H1 (cell line): ENCODE data around the gene SHTN1. TPM values are rescaled to one million over a fixed set of nuclear protein-coding genes. Genes with fewer than 3 reads are reported as not detected.

Experiments
- CTCF ChIA-PET: fragments of 300-600 bp; sonication (Branson Sonifier 250); formaldehyde crosslinking; loops from one replicate; lab custom pipeline; 2021; ENCODE audit not compliant: partially characterized antibody; lab: Charles Lee
- POLR2A ChIA-PET: fragments of 300-600 bp; sonication (Branson Sonifier 250); formaldehyde crosslinking; loops from one replicate; lab custom pipeline; 2021; ENCODE audit warnings: inconsistent platforms; ENCODE audit not compliant: partially characterized antibody; lab: Charles Lee
- DNase-seq, 2 experiments: peaks; one replicate each; pipeline versions ENCODE4 v3.0.0 to v3.0.0-alpha.2; 2010 to 2022; ENCODE audit warnings: low spot score in 2 of 2, low read depth in 1 of 2, mixed read lengths in 1 of 2
- FAIRE-seq: peaks from 2 replicates; lab custom pipeline; 2011; peaks lifted over from hg19 to GRCh38; lab: Jason Lieb, UNC
- H2AFZ ChIP-seq: 2 replicates; pipeline ENCODE4 v1.8.1; 2012; ENCODE audit warnings: low read length, inconsistent platforms
- H2AK5ac ChIP-seq: 2 replicates; pipeline ENCODE4 v1.6.1; 2013; ENCODE audit warnings: low read depth, low read length
- H2BK120ac ChIP-seq: replicated peaks from 2 replicates; pipeline ENCODE3; 2013; ENCODE audit warnings: low read depth, low read length, inconsistent platforms
- H2BK12ac ChIP-seq: 2 replicates; pipeline ENCODE4 v1.6.1; 2013; ENCODE audit warnings: low read depth, low read length
- H2BK15ac ChIP-seq: 2 replicates; pipeline ENCODE4 v1.6.1; 2013; ENCODE audit warnings: low read length
- H2BK20ac ChIP-seq: 2 replicates; pipeline ENCODE4 v1.6.1; 2013; ENCODE audit warnings: low read length
- H2BK5ac ChIP-seq: 2 replicates; pipeline ENCODE4 v1.6.1; 2013; ENCODE audit warnings: low read depth, low read length
- H3K14ac ChIP-seq: 2 replicates; pipeline ENCODE4 v1.6.1; 2013; ENCODE audit warnings: inconsistent platforms; ENCODE audit not compliant: insufficient read length
- H3K18ac ChIP-seq: 2 replicates; pipeline ENCODE4 v1.6.1; 2013; ENCODE audit warnings: low read length; ENCODE audit errors: extremely low read depth
- H3K23ac ChIP-seq: 2 replicates; pipeline ENCODE4 v1.6.1; 2013; ENCODE audit warnings: inconsistent platforms; ENCODE audit not compliant: insufficient read length
- H3K23me2 ChIP-seq: 2 replicates; pipeline ENCODE4 v1.6.1; 2013; ENCODE audit warnings: low read depth, low read length
- H3K27ac ChIP-seq: 2 replicates; pipeline ENCODE4 v1.6.1; 2011; ENCODE audit warnings: low read depth, low read length, inconsistent platforms
- H3K27me3 ChIP-seq, 4 experiments: replicated peaks in 1 of 4; 1 replicate in 1 of 4; 2 replicates in 3 of 4; pipeline versions ENCODE4 v1.6.1 to v1.8.1; 2011 to 2013; ENCODE audit warnings: low read length in 3 of 4, mild to moderate bottlenecking in 3 of 4, inconsistent platforms in 2 of 4, mixed read lengths in 2 of 4, moderate library complexity in 1 of 4; ENCODE audit not compliant: control insufficient read depth in 3 of 4, insufficient read depth in 3 of 4; ENCODE audit errors: extremely low read depth in 1 of 4
- H3K36me3 ChIP-seq, 4 experiments: 2 replicates each; pipeline versions ENCODE4 v1.6.1 to v1.8.1; 2011 to 2013; ENCODE audit warnings: mild to moderate bottlenecking in 4 of 4, low read length in 3 of 4, moderate library complexity in 2 of 4, control low read depth in 1 of 4, inconsistent platforms in 1 of 4; ENCODE audit not compliant: insufficient read depth in 4 of 4, control insufficient read depth in 2 of 4
- H3K4ac ChIP-seq: replicated peaks from 2 replicates; pipeline ENCODE3; 2013; ENCODE audit warnings: low read length, low read depth, mixed read lengths, inconsistent platforms; ENCODE audit not compliant: insufficient read length
- H3K4me1 ChIP-seq, 4 experiments: replicated peaks in 1 of 4; 1 replicate in 1 of 4; 2 replicates in 3 of 4; pipeline versions ENCODE4 v1.6.1 to v1.8.1; 2011 to 2013; ENCODE audit warnings: low read length in 3 of 4, inconsistent platforms in 2 of 4, mixed read lengths in 1 of 4; ENCODE audit not compliant: insufficient read depth in 4 of 4, control insufficient read depth in 3 of 4
- H3K4me2 ChIP-seq, 2 experiments: 2 replicates each; pipeline versions ENCODE4 v1.6.1 to v1.8.1; 2011 to 2013; ENCODE audit warnings: low read depth in 2 of 2, low read length in 2 of 2, control low read depth in 1 of 2, inconsistent platforms in 1 of 2, mild to moderate bottlenecking in 1 of 2; ENCODE audit not compliant: insufficient read depth in 1 of 2
- H3K4me3 ChIP-seq, 4 experiments: fragments of 200-600, 300-600 bp in 1 of 4; sonication (generic), shearing (Covaris generic), sonication (Bioruptor Twin) in 1 of 4; 2 replicates each; pipeline versions ENCODE4 v1.5.1 to v1.8.1; 2011 to 2016; ENCODE audit warnings: low read length in 4 of 4, low read depth in 3 of 4, control low read depth in 2 of 4, inconsistent platforms in 2 of 4, mild to moderate bottlenecking in 2 of 4, mixed read lengths in 1 of 4, moderate library complexity in 1 of 4; ENCODE audit not compliant: insufficient read depth in 2 of 4; ENCODE audit errors: extremely low read depth in 1 of 4
- H3K56ac ChIP-seq: replicated peaks from 2 replicates; pipeline ENCODE3; 2013; ENCODE audit warnings: low read depth, mild to moderate bottlenecking, mixed read lengths, low read length, inconsistent platforms; ENCODE audit not compliant: insufficient read length
- H3K79me1 ChIP-seq: 2 replicates; pipeline ENCODE4 v1.6.1; 2013; ENCODE audit warnings: low read depth, low read length, control low read depth
- H3K79me2 ChIP-seq, 2 experiments: 2 replicates each; pipeline versions ENCODE4 v1.6.1 to v1.8.1; 2012 to 2013; ENCODE audit warnings: low read length in 2 of 2, mild to moderate bottlenecking in 2 of 2, inconsistent platforms in 1 of 2; ENCODE audit not compliant: insufficient read depth in 2 of 2, control insufficient read depth in 1 of 2
- H3K9ac ChIP-seq, 4 experiments: replicated peaks in 1 of 4; 1 replicate in 1 of 4; 2 replicates in 3 of 4; pipeline versions ENCODE4 v1.6.1 to v1.8.1; 2011 to 2013; ENCODE audit warnings: low read depth in 3 of 4, low read length in 3 of 4, control low read depth in 2 of 4, mild to moderate bottlenecking in 2 of 4, moderate library complexity in 2 of 4, inconsistent platforms in 1 of 4; ENCODE audit errors: extremely low read depth in 1 of 4
- H3K9me3 ChIP-seq, 2 experiments: 2 replicates each; pipeline versions ENCODE4 v1.6.1 to v1.8.1; 2012 to 2013; ENCODE audit warnings: mild to moderate bottlenecking in 2 of 2, moderate library complexity in 2 of 2, control low read depth in 1 of 2, inconsistent platforms in 1 of 2, low read depth in 1 of 2, low read length in 1 of 2, mixed read lengths in 1 of 2; ENCODE audit not compliant: insufficient read depth in 2 of 2
- H4K20me1 ChIP-seq, 2 experiments: replicated peaks in 1 of 2; 2 replicates each; pipeline versions ENCODE3 to v1.8.1; 2011 to 2013; ENCODE audit warnings: inconsistent platforms in 2 of 2, low read length in 2 of 2, mild to moderate bottlenecking in 1 of 2; ENCODE audit not compliant: insufficient read depth in 2 of 2, control insufficient read depth in 1 of 2
- H4K5ac ChIP-seq: 2 replicates; pipeline ENCODE4 v1.6.1; 2013; ENCODE audit warnings: low read length, low read depth, mixed read lengths, inconsistent platforms; ENCODE audit not compliant: insufficient read length
- H4K8ac ChIP-seq: 2 replicates; pipeline ENCODE4 v1.8.0; 2013; ENCODE audit warnings: mild to moderate bottlenecking, moderate library complexity, low read length, inconsistent platforms; ENCODE audit not compliant: insufficient read depth; ENCODE audit errors: extremely low read depth
- H4K91ac ChIP-seq: replicated peaks from 2 replicates; pipeline ENCODE3; 2013; ENCODE audit warnings: low read length, mixed read lengths, inconsistent platforms; ENCODE audit not compliant: insufficient read length
- ASH2L ChIP-seq: fragments of 200-600, 300-600 bp; sonication (generic); IDR thresholded peaks from one replicate; pipeline ENCODE4 v1.7.1; 2017; ENCODE audit warnings: low read length
- BRCA1 ChIP-seq: IDR thresholded peaks from 2 replicates; pipeline ENCODE4 v1.6.1; 2012; ENCODE audit warnings: low read depth, low read length, improper control_type of control experiment
- CBX8 ChIP-seq: fragments of 300-800, 300-1000 bp; sonication (generic); IDR thresholded peaks from 2 replicates; pipeline ENCODE4 v1.7.1; 2016; ENCODE audit warnings: low read depth, low read length, borderline replicate concordance
- GTF2F1 ChIP-seq: IDR thresholded peaks from 2 replicates; pipeline ENCODE4 v1.6.1; 2012; ENCODE audit warnings: low read depth, low read length, improper control_type of control experiment, borderline replicate concordance
- MAFK ChIP-seq: IDR thresholded peaks from 2 replicates; pipeline ENCODE4 v1.6.1; 2012; ENCODE audit warnings: low read depth, mild to moderate bottlenecking, improper control_type of control experiment, low read length
- RFX5 ChIP-seq: IDR thresholded peaks from 2 replicates; pipeline ENCODE4 v1.6.1; 2011; ENCODE audit warnings: low read depth, low read length, improper control_type of control experiment, borderline replicate concordance
- TBP ChIP-seq: IDR thresholded peaks from 2 replicates; pipeline ENCODE4 v1.6.1; 2011; ENCODE audit warnings: low read depth, low read length, improper control_type of control experiment
- polyA plus RNA-seq, 7 experiments: library from polyadenylated mRNA; depleted of rRNA in 3 of 7; stranded (reverse) in 5 of 7; unstranded in 2 of 7; fragments of >200 nt in 5 of 7; fragments of 200-250 nt in 2 of 7; gene quantifications; 1 replicate in 5 of 7; 2 replicates in 1 of 7; 4 replicates in 1 of 7; pipeline versions ENCODE4 v1.2.1 to v1.2.3, GENCODE V29; 2011 to 2013; ENCODE audit warnings: missing spikeins in 2 of 7, mixed read lengths in 2 of 7
- total RNA-seq: library from RNA; stranded (reverse); fragmentation: NEBNext Ultra II Directional; extraction: Animal tissue kit (Norgen Biotek cat#: 25700); gene quantifications from 2 replicates; pipeline ENCODE4 v1.2.1, GENCODE V29; 2021
- TF ChIP-seq, protein P1 (sequence below): IDR thresholded peaks from 2 replicates; pipeline ENCODE4 v1.6.1; 2012; ENCODE audit warnings: inconsistent platforms

Gene SHTN1
- total and polyA plus RNA-seq, 2 of the 8 experiments (the other 6 are each of a cell fraction or from before 2014, with no cell fraction given): 3.3 to 12.7 TPM

- no peaks in the 10 kb centered on the region for H4K20me1 ChIP-seq
- H3K4me3 ChIP-seq: no peak overlapping the region
- H4K91ac ChIP-seq: no peak overlapping the region
- TF ChIP-seq MAFK: no peak
- TF ChIP-seq CBX8: no peak
- TF ChIP-seq ASH2L: no peak
- no peak for TF ChIP-seq TBP
- no peak for TF ChIP-seq GTF2F1
- TF ChIP-seq RFX5: no peak
- no peak for TF ChIP-seq BRCA1
- TF ChIP-seq, protein P1, sequence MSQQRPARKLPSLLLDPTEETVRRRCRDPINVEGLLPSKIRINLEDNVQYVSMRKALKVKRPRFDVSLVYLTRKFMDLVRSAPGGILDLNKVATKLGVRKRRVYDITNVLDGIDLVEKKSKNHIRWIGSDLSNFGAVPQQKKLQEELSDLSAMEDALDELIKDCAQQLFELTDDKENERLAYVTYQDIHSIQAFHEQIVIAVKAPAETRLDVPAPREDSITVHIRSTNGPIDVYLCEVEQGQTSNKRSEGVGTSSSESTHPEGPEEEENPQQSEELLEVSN: no peak
- no peaks in the 10 kb centered on the region for H3K27me3 ChIP-seq
- H3K23ac ChIP-seq: no peak overlapping the region
- no peak overlapping the region for H2AFZ ChIP-seq
- H3K14ac ChIP-seq: no peak overlapping the region
- FAIRE-seq (no peak), DNase-seq (no peak)
- H3K23me2 ChIP-seq: no peaks in the 10 kb centered on the region
- no peak overlapping the region for H4K8ac ChIP-seq
- H3K4me1 ChIP-seq: no peaks in the 10 kb centered on the region
- no peak overlapping the region for H3K4ac ChIP-seq
- H3K4me2 ChIP-seq: no peak overlapping the region
- H2BK5ac ChIP-seq: no peak overlapping the region
- H3K79me1 ChIP-seq: no peaks in the 10 kb centered on the region
- ChIA-PET POLR2A (no interaction called here), CTCF (interaction anchor here (1.1 to 1.4 kb wide), 2 partner anchors 79 to 153 kb away, joined by 3 read pairs; no protein-coding TSS in a partner anchor)
- no peak overlapping the region for H3K27ac ChIP-seq
- no peak overlapping the region for H3K9ac ChIP-seq
- H3K18ac ChIP-seq: no peak overlapping the region
- H4K5ac ChIP-seq: no peak overlapping the region
- H3K36me3 ChIP-seq: no peaks in the 10 kb centered on the region
- no peak overlapping the region for H2BK120ac ChIP-seq
- no peaks in the 10 kb centered on the region for H3K79me2 ChIP-seq
- H2BK20ac ChIP-seq: no peak overlapping the region
- H2BK15ac ChIP-seq: no peak overlapping the region
- H2BK12ac ChIP-seq: no peak overlapping the region
- H3K56ac ChIP-seq: no peak overlapping the region
- H2AK5ac ChIP-seq: no peak overlapping the region
- H3K9me3 ChIP-seq: no peaks in the 10 kb centered on the region
Observed at GRCh38 chr10:117014835-117015234, 9.8 kb upstream of the SHTN1 start.
